Psoas muscle (tissue), 8 donors: ENCODE results near the gene ZNRF2. TPM values are rescaled to one million over a fixed set of nuclear protein-coding genes. Genes with fewer than 3 reads are reported as not detected.

Experiments
- ATAC-seq, 4 donors: fragments of 200-7000 bp; cut with Tn5 transposase; one replicate each; pipeline ENCODE4 v1.9.1; 2020; ENCODE audit warnings: moderate library complexity in 3 of 4, mild to moderate bottlenecking in 2 of 4
- DNase-seq, 2 donors: peaks; one replicate each; pipeline ENCODE4 v3.0.0-alpha.2; 2020
- H3K27ac ChIP-seq: fragments of 200-600 bp; one replicate; pipeline ENCODE4 v1.8.0; 2022
- H3K27me3 ChIP-seq, 3 donors: fragments of 200-600 bp in 1 of 3; one replicate each; pipeline versions ENCODE4 v1.6.1 to v1.8.0; 2013 to 2022; ENCODE audit warnings: low read length in 2 of 3, mild to moderate bottlenecking in 2 of 3, moderate library complexity in 1 of 3; ENCODE audit not compliant: insufficient read depth in 3 of 3
- H3K36me3 ChIP-seq, 2 donors: fragments of 200-600 bp in 1 of 2; one replicate each; pipeline versions ENCODE4 v1.6.1 to v1.8.0; 2013 to 2022; ENCODE audit warnings: low read depth in 1 of 2, mild to moderate bottlenecking in 1 of 2, moderate library complexity in 1 of 2; ENCODE audit not compliant: insufficient read depth in 1 of 2
- H3K4me1 ChIP-seq: fragments of 200-600 bp; one replicate; pipeline ENCODE4 v1.8.0; 2022
- H3K4me3 ChIP-seq: fragments of 200-600 bp; one replicate; pipeline ENCODE4 v1.8.0; 2022; ENCODE audit warnings: mild to moderate bottlenecking
- H3K9me3 ChIP-seq: fragments of 200-600 bp; one replicate; pipeline ENCODE4 v1.8.0; 2022
- CTCF ChIP-seq: fragments of 200-600 bp; IDR thresholded peaks from one replicate; pipeline ENCODE4 v1.8.0; 2022; ENCODE audit warnings: antibody characterized with exemption
- WGBS, 3 donors: extraction: QIAGEN DNeasy Blood & Tissue Kit; methylation state at CpG; one replicate each; pipeline versions ENCODE4 v1.1.6 to v1.1.7; 2013; 5-methylcytosine and 5-hydroxymethylcytosine counted together
- intact Hi-C, 2 donors: fragments of 100-400 bp; cut with DNase I; formaldehyde crosslinking; loops; one replicate each; pipeline versions ENCODE4 v1.11.0 to v1.14.2; 2022
- polyA plus RNA-seq, 3 donors: library from polyadenylated mRNA; stranded (reverse); fragments of 200-250 nt; gene quantifications; one replicate each; pipeline ENCODE4 v1.2.3, GENCODE V29; 2013
- total RNA-seq, 4 donors: library from RNA; stranded (reverse); fragmentation: NEBNext Ultra II Directional in 2 of 4; extraction: Animal tissue kit (Norgen Biotek cat#: 25700) in 2 of 4; gene quantifications; one replicate each; pipeline versions ENCODE4 v1.2.1 to v1.2.4, GENCODE V29; 2021 to 2023
- donor health status: healthy with polysubstance abuse.
- donor health status: DM: no; HTN: no; CAD: no; lungs with moderate emphysema.
- donor health status: Bipolar disorder and iron deficiency.
- donor health status: healthy.
- donor health status: DM: yes; HTN: yes; CAD: no.
- donor health status: DM: no; HTN: no; CAD: no.
- donor health status: DM: no; HTN: no; CAD: no.
- donor health status: DM: yes; HTN: yes; CAD: no.

The ZNRF2 gene
- total and polyA plus RNA-seq, 7 donors: 3.9 to 21.5 (median 10.2) TPM

- no peak for TF ChIP-seq CTCF
- intact Hi-C loops: loop anchor here in 1 of 2 donors (10.0 kb wide), 1 partner anchor 48 kb away; no protein-coding TSS in a partner anchor
- no peaks in the 10 kb centered on the region for H3K27me3 ChIP-seq
- no peak for ATAC-seq
- H3K4me1 ChIP-seq: peaks cover 77% of the 10 kb centered on the region
- 88 to 94% (median 92%) methylated on average over 1 of the region's 1 CpG for WGBS, 3 donors
- H3K4me3 ChIP-seq: no peak overlapping the region
- H3K36me3 ChIP-seq: no peaks in the 10 kb centered on the region
- DNase-seq: no peak
- H3K9me3 ChIP-seq: no peaks in the 10 kb centered on the region
- no peak overlapping the region for H3K27ac ChIP-seq
These were observed 22.6 kb downstream of the ZNRF2 start for GRCh38 chr7:30306976-30307375.

GRCh38 chr7:30308389-30308788 lies 24.0 kb downstream of the ZNRF2 start:
- no peak overlapping the region for H3K27ac ChIP-seq
- H3K27me3 ChIP-seq: no peaks in the 10 kb centered on the region
- peak overlapping the region; percentile 17 for H3K4me3 ChIP-seq
- H3K4me1 ChIP-seq: peaks cover 77% of the 10 kb centered on the region
- TF ChIP-seq CTCF: no peak
- DNase-seq: no peak
- no peaks in the 10 kb centered on the region for H3K36me3 ChIP-seq
- 89 to 92% (median 91%) methylated on average over 2 of the region's 2 CpGs for WGBS, 3 donors
- H3K9me3 ChIP-seq: no peaks in the 10 kb centered on the region
- peak in 2 of 4 donors; percentile 37 to 39 for ATAC-seq
- intact Hi-C loops: loop anchor here in 1 of 2 donors (10.0 kb wide), 1 partner anchor 46 kb away; no protein-coding TSS in a partner anchor

GRCh38 chr7:30309302-30309701 lies 24.9 kb downstream of the ZNRF2 start:
- H3K9me3 ChIP-seq: no peaks in the 10 kb centered on the region
- no peak overlapping the region for H3K4me3 ChIP-seq
- no peak overlapping the region for H3K27ac ChIP-seq
- no peaks in the 10 kb centered on the region for H3K36me3 ChIP-seq
- DNase-seq (no peak), ATAC-seq (no peak)
- 78 to 90% (median 81%) methylated on average over 1 of the region's 1 CpG for WGBS, 3 donors
- TF ChIP-seq CTCF: no peak
- H3K27me3 ChIP-seq: no peaks in the 10 kb centered on the region
- peaks cover 72% of the 10 kb centered on the region for H3K4me1 ChIP-seq
- intact Hi-C loops: loop anchor here in 1 of 2 donors (10.0 kb wide), 1 partner anchor 45 kb away; no protein-coding TSS in a partner anchor

GRCh38 chr7:30309842-30310435 lies 25.5 kb downstream of the ZNRF2 start:
- WGBS, 3 donors: 83 to 86% (median 85%) methylated on average over 2 of the region's 2 CpGs
- H3K4me1 ChIP-seq: peaks cover 66% of the 10 kb centered on the region
- H3K27me3 ChIP-seq: no peaks in the 10 kb centered on the region
- no peaks in the 10 kb centered on the region for H3K9me3 ChIP-seq
- ATAC-seq: no peak
- no peak overlapping the region for H3K27ac ChIP-seq
- intact Hi-C loops: loop anchor here in 1 of 2 donors (10.0 kb wide), 1 partner anchor 45 kb away; no protein-coding TSS in a partner anchor
- no peak for DNase-seq
- no peaks in the 10 kb centered on the region for H3K36me3 ChIP-seq
- no peak overlapping the region for H3K4me3 ChIP-seq
- TF ChIP-seq CTCF: no peak
